ENCODE measurements around the gene CNIH2. TPM values are rescaled to one million over a fixed set of nuclear protein-coding genes. Genes with fewer than 3 reads are reported as not detected.

The CNIH2 gene
- not detected for total RNA-seq
- polyA plus RNA-seq = 1 to 10 TPM in 1 of 3 donors, under 1 TPM in 2; 0.50 to 1.5 (median 0.80) TPM
- long read RNA-seq, donor 1, partial matches to known transcripts = 0 of 3 reads
- long read RNA-seq, donor 1, other reads (novel, unspliced or antisense) = 0 of 3 reads
- long read RNA-seq, donor 2, partial matches to known transcripts = 0 of 2 reads
- long read RNA-seq, donor 2, other reads (novel, unspliced or antisense) = 0 of 2 reads
- long read RNA-seq, donor 3, partial matches to known transcripts = 0 of 2 reads
- long read RNA-seq, donor 3, other reads (novel, unspliced or antisense) = 0 of 2 reads
- long read RNA-seq, donor 4 = 0 reads
- long read RNA-seq, donor 5, partial matches to known transcripts = 62 of 108 reads
- long read RNA-seq, donor 5, other reads (novel, unspliced or antisense) = 42 of 108 reads
- long read RNA-seq, donor 6, partial matches to known transcripts = 0 of 3 reads
- long read RNA-seq, donor 6, other reads (novel, unspliced or antisense) = 0 of 3 reads
- long read RNA-seq, donor 7, transcript CNIH2-201 (6 exons, 1,356 nt) = major isoform, 5 of 5 reads
- long read RNA-seq, donor 7, partial matches to known transcripts = 0 of 5 reads
- long read RNA-seq, donor 7, other reads (novel, unspliced or antisense) = 0 of 5 reads
- long read RNA-seq, donor 8, partial matches to known transcripts = 48 of 83 reads
- long read RNA-seq, donor 8, other reads (novel, unspliced or antisense) = 31 of 83 reads
- long read RNA-seq, donor 9, partial matches to known transcripts = 0 of 1 reads
- long read RNA-seq, donor 9, other reads (novel, unspliced or antisense) = 0 of 1 reads
- long read RNA-seq, donor 10, partial matches to known transcripts = 0 of 31 reads
- long read RNA-seq, donor 10, other reads (novel, unspliced or antisense) = 31 of 31 reads

DNA sequence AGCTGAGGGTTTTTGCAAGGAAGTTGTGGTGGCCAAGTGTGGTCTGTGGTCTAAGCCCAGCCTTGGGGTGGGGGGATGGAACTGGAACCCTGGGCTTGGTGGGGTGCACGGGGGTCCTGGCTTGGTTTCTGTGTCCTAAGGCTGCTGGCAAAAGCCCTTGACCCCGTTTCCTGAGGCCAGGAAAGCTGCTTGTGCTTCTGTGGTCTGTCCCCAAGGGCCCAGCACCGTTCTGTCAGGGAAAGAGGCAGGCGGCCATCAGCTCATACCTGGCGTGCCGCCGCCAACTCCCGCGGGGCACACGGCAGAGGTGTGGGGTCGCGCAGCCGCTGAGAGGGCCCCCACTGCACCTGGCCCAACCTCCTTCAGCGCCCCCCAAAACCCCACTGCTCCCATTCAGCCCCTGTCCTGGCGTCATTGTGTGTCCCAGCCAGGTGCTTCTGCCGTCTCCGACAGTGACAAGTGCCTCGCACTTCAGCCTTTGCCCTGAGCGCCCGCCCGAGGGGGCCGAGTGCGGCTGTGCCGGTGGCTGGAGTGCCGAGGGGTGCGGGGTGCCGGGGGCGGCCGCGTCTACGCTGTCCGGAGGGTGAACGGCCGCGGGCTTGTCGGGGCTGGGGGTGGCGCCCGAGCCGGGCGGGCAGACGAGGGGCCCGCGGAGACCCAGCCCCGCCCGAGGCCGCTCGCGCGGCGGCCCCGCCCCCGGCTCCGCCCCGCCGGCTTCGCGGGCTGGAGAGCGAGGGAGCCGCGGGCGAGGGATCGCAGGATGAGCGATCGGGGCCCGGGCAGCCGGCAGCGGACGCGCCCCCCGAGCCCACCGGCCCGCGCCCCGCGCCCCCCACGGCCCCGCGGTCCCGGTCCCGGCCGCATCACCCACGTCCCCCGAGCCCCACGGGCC lies at the start of gene CNIH2:
TSS of gene CNIH2 (plus strand) at position 705 of the 892 bp plus-strand sequence. CDS start 282 bp downstream, outside the sequence.
- TF ChIP-seq POLR2AphosphoS5 (IDR thresholded peaks at IDR 0.05) = peak in 1 of 3 donors; percentile 8
- TF ChIP-seq EP300 (IDR thresholded peaks at IDR 0.05) = no peak
- Histone ChIP-seq H3K27me3 (peaks cover 0 to 12% (median 0%) of the 10 kb centered on the region in 3 donors), H3K9me3 (no peaks in the 10 kb centered on the region), H3K4me3 (peak within 1 kb of the TSS; percentile 41 to 48 (median 42)), H3K36me3 (peaks cover 31 to 45% (median 44%) of the 10 kb centered on the region in 4 donors), H3K4me1 (peaks cover 22 to 30% (median 26%) of the 10 kb centered on the region in 4 donors), H3K27ac (peak within 1 kb of the TSS; percentile 6 to 69 (median 37))
- WGBS, 5 donors = 4 to 21% (median 11%) methylated on average over 13 to 84 of the region's 84 CpGs
- peak; percentile 39 to 78 for DNase-seq
- intact Hi-C loops (cut with DNase I; ENCODE audit: low total_unique reads) = no loop called here

DNA sequence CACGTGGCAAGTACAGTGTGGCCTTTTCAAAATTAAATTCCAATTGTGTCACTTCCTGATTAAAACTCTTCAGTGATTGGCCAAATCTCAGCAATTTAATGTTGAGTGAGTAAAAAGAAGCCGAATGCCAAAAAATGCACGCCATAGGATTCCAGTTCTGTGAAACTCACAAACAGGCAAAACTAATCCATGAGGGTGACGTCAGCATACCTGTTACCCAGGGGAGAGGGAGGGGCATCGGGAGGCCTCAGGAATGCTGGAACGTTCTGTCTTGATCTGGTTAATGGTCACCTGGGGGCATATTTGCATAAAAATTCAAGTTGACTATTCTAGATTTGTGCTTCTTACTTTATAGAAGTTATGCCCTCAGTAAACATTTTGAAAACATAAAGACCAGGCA lies 49.5 kb upstream of the CNIH2 start:
- no peaks in the 10 kb centered on the region for H3K4me1 ChIP-seq
- TF ChIP-seq POLR2A (IDR thresholded peaks at IDR 0.05) (no peak), EP300 (IDR thresholded peaks at IDR 0.05) (no peak), POLR2AphosphoS5 (IDR thresholded peaks at IDR 0.05) (no peak)
- TF ChIP-seq, protein P1, sequence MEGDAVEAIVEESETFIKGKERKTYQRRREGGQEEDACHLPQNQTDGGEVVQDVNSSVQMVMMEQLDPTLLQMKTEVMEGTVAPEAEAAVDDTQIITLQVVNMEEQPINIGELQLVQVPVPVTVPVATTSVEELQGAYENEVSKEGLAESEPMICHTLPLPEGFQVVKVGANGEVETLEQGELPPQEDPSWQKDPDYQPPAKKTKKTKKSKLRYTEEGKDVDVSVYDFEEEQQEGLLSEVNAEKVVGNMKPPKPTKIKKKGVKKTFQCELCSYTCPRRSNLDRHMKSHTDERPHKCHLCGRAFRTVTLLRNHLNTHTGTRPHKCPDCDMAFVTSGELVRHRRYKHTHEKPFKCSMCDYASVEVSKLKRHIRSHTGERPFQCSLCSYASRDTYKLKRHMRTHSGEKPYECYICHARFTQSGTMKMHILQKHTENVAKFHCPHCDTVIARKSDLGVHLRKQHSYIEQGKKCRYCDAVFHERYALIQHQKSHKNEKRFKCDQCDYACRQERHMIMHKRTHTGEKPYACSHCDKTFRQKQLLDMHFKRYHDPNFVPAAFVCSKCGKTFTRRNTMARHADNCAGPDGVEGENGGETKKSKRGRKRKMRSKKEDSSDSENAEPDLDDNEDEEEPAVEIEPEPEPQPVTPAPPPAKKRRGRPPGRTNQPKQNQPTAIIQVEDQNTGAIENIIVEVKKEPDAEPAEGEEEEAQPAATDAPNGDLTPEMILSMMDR (IDR thresholded peaks at IDR 0.05) = no peak
- H3K9me3 ChIP-seq = no peaks in the 10 kb centered on the region
- peak in 1 of 2 donors; percentile 57 for DNase-seq
- H3K4me3 ChIP-seq = no peak overlapping the region
- H3K27me3 ChIP-seq = no peaks in the 10 kb centered on the region
- H3K27ac ChIP-seq = no peak overlapping the region
- WGBS, 5 donors = 75 to 83% (median 81%) methylated on average over 6 of the region's 6 CpGs
- intact Hi-C loops (cut with DNase I; ENCODE audit: low total_unique reads) = no loop called here
- H3K36me3 ChIP-seq = peaks cover 45 to 80% (median 70%) of the 10 kb centered on the region in 4 donors

DNA sequence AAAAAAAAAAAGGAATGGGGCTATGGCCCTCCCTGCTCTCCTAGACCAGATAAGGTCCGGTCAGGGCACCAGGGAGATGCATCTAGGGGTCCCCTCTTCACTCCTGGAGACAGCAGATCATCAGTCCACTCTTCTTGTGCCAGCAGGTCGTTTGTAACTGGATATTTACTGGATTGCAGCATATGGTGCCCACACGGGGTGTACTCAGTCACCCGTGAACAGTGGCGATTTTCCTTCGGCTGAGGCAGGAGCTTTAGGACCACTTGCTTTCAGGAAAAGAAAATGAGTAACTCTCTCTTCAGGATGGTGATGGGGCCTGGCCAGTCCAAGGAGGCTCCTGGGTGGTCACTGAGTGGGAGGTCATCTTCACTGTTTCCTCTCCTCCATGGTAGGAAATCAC lies 47.8 kb upstream of the CNIH2 start:
- TF ChIP-seq, protein P1 (IDR thresholded peaks at IDR 0.05) = no peak
- no peak for TF ChIP-seq POLR2A (IDR thresholded peaks at IDR 0.05)
- TF ChIP-seq EP300 (IDR thresholded peaks at IDR 0.05) = no peak
- TF ChIP-seq POLR2AphosphoS5 (IDR thresholded peaks at IDR 0.05) = no peak
- H3K27ac ChIP-seq = no peak overlapping the region
- peaks cover 45 to 81% (median 73%) of the 10 kb centered on the region in 4 donors for H3K36me3 ChIP-seq
- H3K9me3 ChIP-seq = no peaks in the 10 kb centered on the region
- intact Hi-C loops (cut with DNase I; ENCODE audit: low total_unique reads) = no loop called here
- DNase-seq = no peak
- 81 to 88% (median 84%) methylated on average over 6 of the region's 6 CpGs for WGBS, 5 donors
- H3K4me3 ChIP-seq = no peak overlapping the region
- no peaks in the 10 kb centered on the region for H3K27me3 ChIP-seq
- no peaks in the 10 kb centered on the region for H3K4me1 ChIP-seq

DNA sequence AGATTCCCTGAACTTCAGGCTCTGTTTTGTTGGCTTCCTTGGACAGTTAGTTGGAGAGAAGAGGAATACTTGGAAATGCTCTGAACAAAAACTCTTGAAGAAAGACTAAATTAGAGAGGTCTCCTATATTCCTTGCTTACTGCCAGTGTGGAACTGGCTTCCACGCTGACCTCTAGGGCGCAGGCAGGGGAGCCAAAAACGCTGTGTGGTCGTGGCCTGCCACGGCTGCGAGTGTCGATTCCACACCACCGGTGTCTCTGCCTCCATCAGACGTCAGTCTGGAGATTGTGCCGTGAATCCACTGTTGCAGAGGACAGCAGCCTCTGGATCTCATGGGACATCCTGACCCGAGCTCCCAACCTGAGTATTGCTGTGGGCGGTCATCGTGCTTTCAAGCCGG lies 47.0 kb upstream of the CNIH2 start:
- WGBS, 5 donors = 94 to 97% (median 95%) methylated on average over 14 of the region's 14 CpGs
- Histone ChIP-seq H3K36me3 (peaks cover 52 to 86% (median 77%) of the 10 kb centered on the region in 4 donors), H3K4me1 (no peaks in the 10 kb centered on the region), H3K4me3 (no peak overlapping the region), H3K27ac (no peak overlapping the region), H3K9me3 (no peaks in the 10 kb centered on the region), H3K27me3 (no peaks in the 10 kb centered on the region)
- intact Hi-C loops (cut with DNase I; ENCODE audit: low total_unique reads) = no loop called here
- TF ChIP-seq POLR2A (IDR thresholded peaks at IDR 0.05) (no peak), POLR2AphosphoS5 (IDR thresholded peaks at IDR 0.05) (no peak), EP300 (IDR thresholded peaks at IDR 0.05) (no peak)
- TF ChIP-seq, protein P1 (IDR thresholded peaks at IDR 0.05) = no peak
- no peak for DNase-seq

Measured in stomach (tissue), 19 donors.